T follicular helper cell (primary cell): ENCODE measurements around the gene INHBB.

Experiments
- DNase-seq: peaks from one replicate; pipeline ENCODE4 v3.0.0-alpha.2; 2020; ENCODE audit warnings: low read depth

Gene INHBB

GRCh38 chr2:120357768-120358167 lies 11.8 kb downstream of the INHBB start:
- DNase-seq = no peak

- DNase-seq = no peak
These were observed 13.0 kb downstream of the INHBB start for GRCh38 chr2:120358734-120359465.

DNA sequence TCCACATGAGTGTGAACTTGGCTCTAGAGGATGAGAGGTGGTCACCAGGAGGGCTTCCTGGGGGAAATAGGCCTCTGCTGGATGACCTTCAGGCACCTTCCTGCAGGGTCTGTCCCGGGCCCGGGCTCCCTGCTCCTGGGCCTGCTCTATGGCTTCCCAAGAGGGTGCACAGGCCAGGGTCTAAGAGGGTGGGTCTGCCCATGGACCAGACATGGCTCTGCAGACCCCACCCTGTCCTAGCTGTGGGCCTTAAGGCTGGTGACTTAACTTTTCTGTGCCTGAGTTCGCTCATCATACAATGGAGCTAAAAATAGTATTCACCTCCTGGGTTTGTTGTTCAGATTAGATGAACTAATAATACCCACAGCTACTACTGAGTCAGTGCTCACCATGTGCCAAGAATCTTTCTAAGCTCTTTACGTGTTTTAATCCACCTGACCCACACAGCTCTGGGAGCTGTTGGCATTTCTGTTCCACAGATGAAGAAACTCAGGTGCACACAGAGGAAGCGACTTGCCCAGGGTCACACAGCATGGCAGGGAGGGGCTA lies 14.4 kb downstream of the INHBB start:
- no peak for DNase-seq

GRCh38 chr2:120362926-120363325 lies 17.0 kb downstream of the INHBB start:
- DNase-seq = no peak

DNA sequence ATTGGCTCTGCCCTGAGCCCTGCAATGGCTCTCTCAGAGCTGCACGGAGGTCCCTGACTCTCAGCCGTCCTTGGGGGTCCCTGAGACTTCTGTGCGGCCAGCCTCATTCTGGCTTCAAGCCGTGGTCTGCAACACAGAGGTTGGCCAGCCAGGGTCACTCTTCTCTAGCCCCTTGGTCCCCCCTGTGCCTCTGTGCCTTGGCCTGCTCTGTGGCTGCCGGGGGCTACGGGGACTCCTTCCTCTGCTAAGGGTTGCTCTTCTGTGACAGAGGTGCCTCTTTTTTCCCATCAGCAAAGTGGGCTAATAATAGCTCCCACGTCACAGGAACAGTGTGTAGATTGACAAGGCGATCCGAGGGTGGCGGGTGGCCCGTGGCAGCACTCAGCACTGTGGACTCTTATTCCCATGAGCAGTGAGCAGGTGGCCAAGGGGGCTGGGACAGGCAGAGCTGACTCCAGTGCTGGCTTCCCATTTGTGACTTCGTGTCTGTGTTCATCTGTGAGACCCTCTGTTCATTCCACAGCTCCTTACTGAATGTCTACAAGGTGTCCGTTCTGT lies 19.4 kb downstream of the INHBB start:
- DNase-seq = no peak

GRCh38 chr2:120366698-120367097 lies 20.8 kb downstream of the INHBB start:
- DNase-seq = no peak

- DNase-seq = no peak
These were observed 21.3 kb downstream of the INHBB start for GRCh38 chr2:120367221-120367620.

GRCh38 chr2:120367649-120368048 lies 21.7 kb downstream of the INHBB start:
- no peak for DNase-seq

DNA sequence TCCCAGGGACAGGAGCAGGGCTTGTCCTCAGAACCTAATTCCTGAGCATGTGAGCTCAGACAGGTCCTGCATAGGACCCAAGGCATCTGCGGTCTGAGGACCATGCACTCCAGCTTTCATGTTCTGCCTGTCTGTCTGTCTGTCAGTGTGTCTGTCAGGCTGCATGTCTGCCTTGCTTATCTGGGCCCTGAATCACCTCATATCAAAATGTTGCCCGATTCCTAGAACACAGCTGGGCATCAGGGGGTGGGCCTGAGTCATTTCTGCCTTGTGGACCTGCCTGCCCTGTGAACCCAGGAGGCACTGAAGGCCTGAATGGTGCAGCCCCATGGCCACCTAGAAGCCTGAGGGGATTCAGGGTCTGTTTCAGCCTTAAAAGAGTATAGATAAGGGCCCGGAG lies 22.1 kb downstream of the INHBB start:
- no peak for DNase-seq

DNA sequence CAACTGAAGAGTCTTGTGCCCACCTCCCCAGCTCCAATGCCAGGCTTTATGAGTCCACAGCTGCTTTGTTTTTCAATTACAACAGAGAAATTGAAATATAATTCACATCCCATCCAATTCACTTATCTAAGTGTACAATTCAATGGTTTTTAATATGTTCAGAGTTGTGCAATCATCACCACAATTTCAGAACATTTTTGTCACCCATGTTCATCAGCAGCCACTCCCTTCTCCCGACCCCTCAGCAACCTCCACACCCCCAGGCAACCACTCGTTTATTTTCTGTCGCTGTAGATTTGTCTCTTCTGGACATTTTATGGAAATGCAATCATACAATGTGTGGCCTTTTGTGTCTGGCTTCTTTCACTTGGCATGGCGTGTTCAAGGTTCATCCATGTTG lies 23.3 kb downstream of the INHBB start:
- DNase-seq = no peak

DNA sequence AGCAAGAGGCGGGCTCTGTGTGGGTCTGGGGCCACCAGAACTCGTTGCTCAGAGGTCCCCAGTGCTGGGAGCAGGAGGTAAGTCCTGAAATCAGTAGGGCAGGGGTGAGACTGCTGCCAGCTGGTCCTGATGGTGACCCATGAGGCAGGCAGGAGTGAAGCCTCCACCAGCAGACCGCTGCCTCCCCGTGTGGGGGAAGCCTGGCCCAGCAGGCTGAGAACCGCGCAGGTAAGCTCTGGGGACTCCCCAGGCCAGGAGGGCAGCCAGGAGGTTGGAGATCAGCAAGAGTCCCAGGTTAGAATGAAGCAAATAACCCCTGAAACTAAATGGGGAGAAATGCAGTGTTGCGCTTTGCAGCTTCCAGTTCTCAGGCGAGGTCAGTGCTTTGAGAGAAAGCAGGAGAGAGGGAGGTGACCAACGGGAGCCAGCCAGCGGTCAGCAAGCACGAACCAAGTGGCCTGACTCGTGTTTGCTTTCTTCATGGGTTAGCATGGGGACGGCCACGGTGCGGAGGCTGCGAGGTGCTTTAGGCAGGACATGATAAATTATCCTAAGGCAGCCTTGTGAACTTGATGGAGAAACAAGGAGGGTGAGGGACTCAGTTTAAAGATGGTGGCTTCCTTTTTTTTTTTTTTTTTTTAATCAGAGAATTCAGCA lies 26.2 kb downstream of the INHBB start:
- no peak for DNase-seq

DNA sequence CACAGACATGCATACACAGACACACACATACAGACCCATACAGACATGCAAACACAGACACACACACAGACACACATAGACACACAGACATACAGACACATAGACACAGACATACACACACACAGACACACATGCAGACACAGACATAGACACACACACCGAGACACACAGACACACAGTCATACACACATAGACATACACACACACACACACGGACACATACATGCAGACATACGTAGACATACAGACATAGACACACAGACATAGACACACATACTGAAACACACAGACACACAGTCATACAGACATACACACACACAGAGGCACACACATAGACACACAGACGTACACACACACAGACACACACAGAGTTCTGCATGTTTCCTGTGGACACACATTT lies 26.9 kb downstream of the INHBB start:
- no peak for DNase-seq

DNA sequence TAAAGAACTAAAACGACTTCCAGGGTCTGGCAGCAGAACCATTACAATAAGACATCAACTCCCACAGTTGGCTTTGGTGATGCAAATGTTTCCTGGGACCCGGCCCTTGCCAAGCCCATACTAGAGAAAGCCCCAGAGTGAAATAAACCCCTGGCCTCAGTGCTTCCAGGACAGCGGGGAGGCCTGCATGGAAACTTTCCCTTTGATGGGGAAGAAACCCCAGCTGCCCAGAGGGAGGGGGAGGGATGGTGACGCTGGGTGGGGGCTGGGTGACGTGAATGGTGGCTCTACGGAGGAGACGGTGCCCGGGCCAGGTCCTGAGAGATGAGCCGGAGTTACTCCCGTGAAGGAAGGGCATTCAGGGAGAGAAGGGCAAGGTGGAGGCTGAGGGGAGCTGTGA lies 27.5 kb downstream of the INHBB start:
- no peak for DNase-seq

- no peak for DNase-seq
These were observed 28.9 kb downstream of the INHBB start for GRCh38 chr2:120374821-120375220.

DNA sequence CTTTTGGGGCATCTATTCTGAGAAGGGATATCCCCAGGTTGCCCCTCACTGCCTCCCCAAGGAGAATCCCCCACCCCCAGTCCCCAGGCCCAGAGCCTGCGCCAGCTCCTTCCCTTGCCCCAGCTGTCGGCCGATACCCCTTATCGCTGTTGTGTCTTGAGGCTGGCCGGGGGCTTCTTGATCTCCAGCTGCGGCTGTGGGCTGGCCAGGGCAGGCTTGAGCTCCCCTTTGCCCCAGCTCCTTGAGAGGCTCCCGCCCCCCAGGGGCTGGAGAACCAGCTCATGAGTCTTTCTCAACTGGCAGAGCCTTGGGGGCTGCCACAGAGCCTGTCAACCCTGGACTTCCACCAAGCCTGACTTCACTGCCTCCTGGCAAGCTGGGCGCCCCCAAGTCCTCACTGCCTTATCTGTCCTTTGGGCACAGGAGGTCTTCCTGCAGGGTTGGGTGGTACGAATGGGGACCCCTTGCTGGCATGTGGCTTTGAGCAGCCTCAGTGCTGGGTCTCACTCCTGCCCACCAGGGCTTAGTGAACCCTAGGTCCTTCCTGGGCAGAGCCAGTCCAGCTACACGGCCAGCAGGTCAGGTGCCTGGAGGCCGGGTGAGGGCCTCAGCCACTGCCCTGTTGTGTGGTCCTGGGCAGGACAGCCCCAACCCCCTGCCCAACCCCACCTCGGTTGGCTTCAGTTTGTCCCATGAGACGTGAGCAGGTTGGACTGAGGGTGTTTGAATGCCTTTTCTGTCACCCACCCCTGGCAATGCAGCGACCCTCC lies 29.5 kb downstream of the INHBB start:
- no peak for DNase-seq

- DNase-seq = no peak
These were observed 30.2 kb downstream of the INHBB start for GRCh38 chr2:120376101-120376500.

GRCh38 chr2:120376679-120377640 lies 31.0 kb downstream of the INHBB start:
- DNase-seq = no peak

- DNase-seq = no peak
These were observed 32.7 kb downstream of the INHBB start for GRCh38 chr2:120378605-120379004.

- no peak for DNase-seq
These were observed 34.3 kb downstream of the INHBB start for GRCh38 chr2:120379916-120380893.

- DNase-seq = no peak
These were observed 35.3 kb downstream of the INHBB start for GRCh38 chr2:120381192-120381591.
